SK-N-SH (cell line): Measurements from ENCODE around the gene LDB3. TPM values are rescaled to one million over a fixed set of nuclear protein-coding genes. Genes with fewer than 3 reads are reported as not detected.

Experiments
- CTCF ChIA-PET: fragments of 300-600, 350-600 bp; formaldehyde crosslinking; extraction: SDS; loops from one replicate; lab custom pipeline; 2021; lab: Yijun Ruan, JAX
- POLR2A ChIA-PET: fragments of 350-600 bp; sonication (Branson Sonifier 250); formaldehyde crosslinking; extraction: SDS; loops from one replicate; lab custom pipeline; 2020; ENCODE audit warnings: antibody characterized with exemption, inconsistent platforms; lab: Yijun Ruan, JAX
- DNase-seq: peaks from one replicate; pipeline ENCODE4 v3.0.0; 2012
- H2AFZ ChIP-seq: fragments of 200-600 bp; sonication (generic); 2 replicates; pipeline ENCODE4 v1.8.1; 2016; ENCODE audit warnings: antibody characterized with exemption, mild to moderate bottlenecking, low read depth
- H3F3A ChIP-seq: fragments of 200-600 bp; sonication (generic); replicated peaks from 2 replicates; pipeline ENCODE3; 2016; ENCODE audit warnings: antibody characterized with exemption, mild to moderate bottlenecking; ENCODE audit not compliant: insufficient read depth
- H3K27ac ChIP-seq, 2 experiments: fragments of 200-500 bp in 1 of 2; fragments of 200-600 bp in 1 of 2; sonication (Bioruptor generic) in 1 of 2; sonication (generic), shearing (Covaris generic) in 1 of 2; 2 replicates each; pipeline versions ENCODE4 v1.5.1 to v1.6.1; 2014 to 2016; ENCODE audit warnings: low read depth in 2 of 2, inconsistent platforms in 1 of 2, low read length in 1 of 2, mild to moderate bottlenecking in 1 of 2, mixed read lengths in 1 of 2
- H3K27me3 ChIP-seq: fragments of 200-600 bp; sonication (generic), shearing (Covaris generic); 2 replicates; pipeline ENCODE4 v1.6.1; 2016; ENCODE audit warnings: mixed run types; ENCODE audit not compliant: insufficient read depth
- H3K36me3 ChIP-seq, 2 experiments: fragments of 200-500 bp in 1 of 2; fragments of 200-600 bp in 1 of 2; sonication (Bioruptor generic) in 1 of 2; sonication (generic) in 1 of 2; replicated peaks in 1 of 2; 2 replicates each; pipeline versions ENCODE3 to v1.5.1; 2014 to 2016; ENCODE audit warnings: low read length in 1 of 2, mild to moderate bottlenecking in 1 of 2; ENCODE audit not compliant: insufficient read depth in 2 of 2, control insufficient read depth in 1 of 2
- H3K4me1 ChIP-seq, 2 experiments: fragments of 200-500 bp in 1 of 2; fragments of 200-600 bp in 1 of 2; sonication (Bioruptor generic) in 1 of 2; sonication (generic), shearing (Covaris generic) in 1 of 2; 2 replicates each; pipeline versions ENCODE4 v1.5.1 to v1.6.1; 2014 to 2016; ENCODE audit warnings: low read depth in 1 of 2, low read length in 1 of 2, mixed run types in 1 of 2; ENCODE audit not compliant: insufficient read depth in 2 of 2, control insufficient read depth in 1 of 2
- H3K4me2 ChIP-seq: fragments of 200-600 bp; sonication (generic), shearing (Covaris generic); 2 replicates; pipeline ENCODE4 v1.6.1; 2017; ENCODE audit warnings: mixed run types
- H3K4me3 ChIP-seq, 2 experiments: fragments of 200-500 bp in 1 of 2; fragments of 200-600 bp in 1 of 2; sonication (Bioruptor generic) in 1 of 2; sonication (generic), shearing (Covaris generic) in 1 of 2; 2 replicates each; pipeline versions ENCODE4 v1.5.1 to v1.8.1; 2014 to 2016; ENCODE audit warnings: low read depth in 2 of 2, inconsistent platforms in 1 of 2, low read length in 1 of 2, mild to moderate bottlenecking in 1 of 2, mixed read lengths in 1 of 2, moderate library complexity in 1 of 2
- H3K79me2 ChIP-seq: fragments of 200-600 bp; sonication (generic); 2 replicates; pipeline ENCODE4 v1.8.1; 2017; ENCODE audit warnings: mild to moderate bottlenecking; ENCODE audit not compliant: insufficient read depth
- H3K9ac ChIP-seq: fragments of 200-600 bp; sonication (generic); 2 replicates; pipeline ENCODE4 v1.6.1; 2017; ENCODE audit warnings: mixed run types
- H3K9me2 ChIP-seq: fragments of 200-600 bp; sonication (generic); 2 replicates; pipeline ENCODE4 v1.6.1; 2017; ENCODE audit warnings: mixed run types
- H3K9me3 ChIP-seq: fragments of 200-600 bp; sonication (generic); 2 replicates; pipeline ENCODE4 v1.6.1; 2017; ENCODE audit warnings: mixed run types, mild to moderate bottlenecking, moderate library complexity
- H4K20me1 ChIP-seq: fragments of 200-600 bp; sonication (generic); 2 replicates; pipeline ENCODE4 v1.6.1; 2017; ENCODE audit warnings: mild to moderate bottlenecking, mixed run types; ENCODE audit not compliant: insufficient read depth
- EZH2phosphoT487 ChIP-seq: fragments of 200-600 bp; sonication (generic); IDR thresholded peaks from 2 replicates; pipeline ENCODE4 v1.6.1; 2017; ENCODE audit warnings: low read depth, mixed run types, mild to moderate bottlenecking, antibody characterized with exemption, moderate library complexity, borderline replicate concordance
- FOSL2 ChIP-seq: IDR thresholded peaks from 2 replicates; pipeline ENCODE4 v1.4.0; 2012; ENCODE audit warnings: low read depth, mild to moderate bottlenecking, moderate library complexity, borderline replicate concordance
- FOXJ3 ChIP-seq: sonication (generic); formaldehyde crosslinking; IDR thresholded peaks from 2 replicates; pipeline ENCODE4 v1.5.1; 2020; ENCODE audit warnings: mild to moderate bottlenecking, missing genetic modification reagents
- FOXM1 ChIP-seq: IDR thresholded peaks from 2 replicates; pipeline ENCODE4 v1.4.0; 2012; ENCODE audit warnings: low read depth, mild to moderate bottlenecking
- GABPA ChIP-seq: IDR thresholded peaks from 2 replicates; pipeline ENCODE4 v1.4.0; 2012; ENCODE audit warnings: low read depth, mild to moderate bottlenecking
- JUND ChIP-seq: IDR thresholded peaks from 2 replicates; pipeline ENCODE4 v1.4.0; 2012
- MAX ChIP-seq: IDR thresholded peaks from 2 replicates; pipeline ENCODE4 v1.4.0; 2012; ENCODE audit warnings: low read depth
- MEF2A ChIP-seq: IDR thresholded peaks from 2 replicates; pipeline ENCODE4 v1.4.0; 2012; ENCODE audit warnings: low read depth, borderline replicate concordance
- MXI1 ChIP-seq: IDR thresholded peaks from 2 replicates; pipeline ENCODE4 v1.6.1; 2012; ENCODE audit warnings: mild to moderate bottlenecking, low read depth, low read length, improper control_type of control experiment
- NFIC ChIP-seq: IDR thresholded peaks from 2 replicates; pipeline ENCODE4 v1.4.0; 2012; ENCODE audit warnings: borderline replicate concordance
- PBX3 ChIP-seq: IDR thresholded peaks from 2 replicates; pipeline ENCODE4; 2012
- RAD21 ChIP-seq: IDR thresholded peaks from 2 replicates; pipeline ENCODE4 v1.6.1; 2012; ENCODE audit warnings: mild to moderate bottlenecking, low read length
- RCOR1 ChIP-seq: fragments of 150-350 bp; IDR thresholded peaks from 2 replicates; pipeline ENCODE4 v1.6.1; 2017; ENCODE audit warnings: antibody characterized with exemption, low read length
- REST ChIP-seq: IDR thresholded peaks from 2 replicates; pipeline ENCODE4 v1.6.1; 2012; ENCODE audit warnings: mild to moderate bottlenecking, low read depth, low read length, moderate library complexity
- RFX5 ChIP-seq: IDR thresholded peaks from 2 replicates; pipeline ENCODE4 v1.6.1; 2012; ENCODE audit warnings: mild to moderate bottlenecking, improper control_type of control experiment, low read length
- TAF1 ChIP-seq: IDR thresholded peaks from 2 replicates; pipeline ENCODE4 v1.6.1; 2012; ENCODE audit warnings: low read depth, mild to moderate bottlenecking, low read length, moderate library complexity, borderline replicate concordance
- TCF12 ChIP-seq: IDR thresholded peaks from 2 replicates; pipeline ENCODE4 v1.4.0; 2012
- TEAD4 ChIP-seq: IDR thresholded peaks from 2 replicates; pipeline ENCODE4 v1.4.0; 2012; ENCODE audit warnings: mild to moderate bottlenecking, borderline replicate concordance; ENCODE audit not compliant: insufficient read depth
- USF2 ChIP-seq: fragments of 150-350 bp; IDR thresholded peaks from 2 replicates; pipeline ENCODE4 v1.6.1; 2017; ENCODE audit warnings: antibody characterized with exemption, low read length, low read depth, borderline replicate concordance
- ZBTB33 ChIP-seq: IDR thresholded peaks from 2 replicates; pipeline ENCODE4 v1.4.0; 2012; ENCODE audit warnings: low read depth, borderline replicate concordance
- WGBS: methylation state at CpG from one replicate; pipeline ENCODE4 v1.1.6; 2017; ENCODE audit warnings: low lambda C conversion rate; 5-methylcytosine and 5-hydroxymethylcytosine counted together
- polyA plus RNA-seq, 3 experiments: library from polyadenylated mRNA; depleted of rRNA; stranded (reverse); fragments of >200 nt; gene quantifications; 2 replicates each; pipeline ENCODE4 v1.2.3, GENCODE V29; 2012

Gene LDB3
- polyA plus RNA-seq, 1 of the 3 experiments (the other 2 are of a cell fraction) = 0.48 TPM

- H3K27ac ChIP-seq = no peak overlapping the region
- H3K4me1 ChIP-seq = peaks cover 0 to 6% of the 10 kb centered on the region in 2 experiments; a peak in 1 of 4 replicates
- no peak overlapping the region for H3K9ac ChIP-seq
- WGBS = 90% methylated on average over 2 of the region's 8 CpGs
- TF ChIP-seq TAF1 (no peak), RAD21 (no peak), GABPA (no peak), FOXJ3 (CRISPR knock-in tag) (no peak), FOXM1 (no peak), NFIC (no peak), TEAD4 (no peak), USF2 (no peak), REST (no peak), ZBTB33 (no peak), MXI1 (no peak), RFX5 (no peak), EZH2phosphoT487 (no peak), FOSL2 (no peak), JUND (no peak), MEF2A (no peak), RCOR1 (no peak), MAX (no peak), PBX3 (no peak), TCF12 (no peak)
- H3K9me3 ChIP-seq = no peaks in the 10 kb centered on the region
- no peak overlapping the region for H3K4me3 ChIP-seq
- CTCF ChIA-PET = interaction anchor here (1.1 to 4.7 kb wide), 4 partner anchors 8 to 211 kb away, joined by 3 to 73 read pairs (median 6); no protein-coding TSS in a partner anchor
- no peak overlapping the region for H2AFZ ChIP-seq
- H3K79me2 ChIP-seq = no peaks in the 10 kb centered on the region
- H3F3A ChIP-seq = no peaks in the 10 kb centered on the region
- no peaks in the 10 kb centered on the region for H3K27me3 ChIP-seq
- DNase-seq = no peak
- H4K20me1 ChIP-seq = no peaks in the 10 kb centered on the region
- POLR2A ChIA-PET = no interaction called here
- H3K4me2 ChIP-seq = no peak overlapping the region
- no peaks in the 10 kb centered on the region for H3K36me3 ChIP-seq
- H3K9me2 ChIP-seq = no peaks in the 10 kb centered on the region
Measured at GRCh38 chr10:86692023-86692514, 23.8 kb downstream of the LDB3 start.
